Activated CD4-positive, alpha-beta T cell treated with anti-CD3 and anti-CD28 coated beads for 4 hours (primary cell): Measurements from ENCODE around the gene ARHGAP21.

Experiments used
- DNase-seq, 2 donors: peaks; one replicate each; pipeline ENCODE4 v3.0.0-alpha.2; 2020

ARHGAP21 gene

GRCh38 chr10:24569828-24570657, 153.6 kb downstream of the ARHGAP21 start:
- DNase-seq: no peak

GRCh38 chr10:24569330-24569796, 154.3 kb downstream of the ARHGAP21 start:
- no peak for DNase-seq

GRCh38 chr10:24568042-24568441, 155.6 kb downstream of the ARHGAP21 start:
- DNase-seq: no peak

GRCh38 chr10:24561453-24561852, 162.2 kb downstream of the ARHGAP21 start:
- DNase-seq: no peak

- DNase-seq: peak in 1 of 2 donors; percentile 7
Observed at GRCh38 chr10:24556750-24557742, 166.6 kb downstream of the ARHGAP21 start.

GRCh38 chr10:24556126-24556749, 167.4 kb downstream of the ARHGAP21 start:
- no peak for DNase-seq

GRCh38 chr10:24554036-24554435, 169.7 kb downstream of the ARHGAP21 start:
- no peak for DNase-seq

- no peak for DNase-seq
Observed at GRCh38 chr10:24553051-24553612, 170.6 kb downstream of the ARHGAP21 start.

GRCh38 chr10:24552346-24553016, 171.2 kb downstream of the ARHGAP21 start:
- DNase-seq: no peak

GRCh38 chr10:24551161-24551560, 172.5 kb downstream of the ARHGAP21 start:
- DNase-seq: no peak

- no peak for DNase-seq
Observed at GRCh38 chr10:24550680-24551079, 173.0 kb downstream of the ARHGAP21 start.

- no peak for DNase-seq
Observed at GRCh38 chr10:24545585-24545984, 178.1 kb downstream of the ARHGAP21 start.

- DNase-seq: no peak
Observed at GRCh38 chr10:24544776-24545175, 178.9 kb downstream of the ARHGAP21 start.

GRCh38 chr10:24542314-24543270, 181.1 kb downstream of the ARHGAP21 start:
- DNase-seq: no peak

GRCh38 chr10:24541239-24541753, 182.4 kb downstream of the ARHGAP21 start:
- DNase-seq: no peak

GRCh38 chr10:24536636-24537035, 187.1 kb downstream of the ARHGAP21 start:
- DNase-seq: no peak

GRCh38 chr10:24533981-24534380, 189.7 kb downstream of the ARHGAP21 start:
- no peak for DNase-seq
